Dedifferentiated amniotic fluid mesenchymal stem cell (primary cell): ENCODE measurements around the gene IQGAP1.
"Not testable (repeated sequence)": the region's sequence is repeated elsewhere in the genome, so short reads cannot be mapped to it uniquely, and the experiment has no call there.

Source experiments
- DNase-seq: peaks from one replicate; pipeline ENCODE4 v3.0.0-alpha.2; 2016; ENCODE audit errors: extremely low spot score

The IQGAP1 gene

DNA sequence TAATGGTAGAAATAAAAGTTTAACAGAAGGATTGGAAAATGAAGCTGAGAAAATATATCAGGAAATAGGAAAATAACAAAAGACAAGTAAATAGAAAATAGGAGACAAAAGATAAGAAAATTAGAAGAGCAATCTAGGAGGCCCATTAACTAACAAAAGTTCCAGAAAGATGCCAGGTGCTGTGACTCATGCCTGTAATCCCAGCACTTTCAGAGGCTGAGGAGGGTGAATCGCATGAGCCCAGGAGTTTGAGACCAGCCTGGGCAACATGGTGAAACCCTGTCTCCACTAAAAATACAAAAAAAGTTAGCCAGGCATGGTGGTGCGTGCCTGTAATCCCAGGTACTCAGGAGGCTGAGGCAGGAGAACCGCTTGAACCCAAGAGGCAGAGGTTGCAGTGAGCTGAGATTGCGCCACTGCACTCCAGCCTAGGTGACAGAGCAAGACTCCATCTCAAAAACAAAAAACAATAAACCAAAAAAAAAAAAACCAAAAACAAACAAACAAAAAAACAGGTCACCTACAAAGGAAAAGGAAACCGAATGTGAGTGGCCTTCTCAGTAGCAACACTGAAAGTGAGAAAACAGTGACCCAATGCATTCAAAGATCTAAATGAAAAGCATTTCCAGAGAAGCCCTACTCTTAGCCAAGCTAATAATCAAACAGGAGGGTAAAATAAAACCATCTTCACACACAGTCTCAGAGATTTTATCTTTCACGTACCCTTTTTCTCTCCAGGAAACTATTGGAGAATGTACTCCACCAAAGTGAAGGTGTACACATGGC lies 136.2 kb downstream of the IQGAP1 start:
- DNase-seq, result not testable (repeated sequence)

DNA sequence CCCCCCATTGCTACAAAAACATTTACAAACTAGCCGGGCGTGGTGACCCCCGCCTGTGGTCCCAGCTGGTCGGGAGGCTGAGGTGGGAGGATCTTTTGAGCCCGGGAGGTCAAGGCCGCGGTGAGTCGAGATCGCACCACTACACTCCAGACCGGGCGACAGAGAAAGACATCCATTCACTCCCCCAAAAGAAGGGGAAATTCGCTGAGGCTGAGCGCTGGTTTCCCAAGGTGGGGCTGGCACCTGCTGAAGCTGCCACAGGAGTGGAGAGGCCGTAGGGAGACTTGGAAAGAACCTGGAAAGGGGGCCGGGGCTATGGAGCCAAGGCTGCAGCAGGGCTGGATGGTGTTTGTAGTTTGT lies 140.9 kb downstream of the IQGAP1 start:
- no peak for DNase-seq

DNA sequence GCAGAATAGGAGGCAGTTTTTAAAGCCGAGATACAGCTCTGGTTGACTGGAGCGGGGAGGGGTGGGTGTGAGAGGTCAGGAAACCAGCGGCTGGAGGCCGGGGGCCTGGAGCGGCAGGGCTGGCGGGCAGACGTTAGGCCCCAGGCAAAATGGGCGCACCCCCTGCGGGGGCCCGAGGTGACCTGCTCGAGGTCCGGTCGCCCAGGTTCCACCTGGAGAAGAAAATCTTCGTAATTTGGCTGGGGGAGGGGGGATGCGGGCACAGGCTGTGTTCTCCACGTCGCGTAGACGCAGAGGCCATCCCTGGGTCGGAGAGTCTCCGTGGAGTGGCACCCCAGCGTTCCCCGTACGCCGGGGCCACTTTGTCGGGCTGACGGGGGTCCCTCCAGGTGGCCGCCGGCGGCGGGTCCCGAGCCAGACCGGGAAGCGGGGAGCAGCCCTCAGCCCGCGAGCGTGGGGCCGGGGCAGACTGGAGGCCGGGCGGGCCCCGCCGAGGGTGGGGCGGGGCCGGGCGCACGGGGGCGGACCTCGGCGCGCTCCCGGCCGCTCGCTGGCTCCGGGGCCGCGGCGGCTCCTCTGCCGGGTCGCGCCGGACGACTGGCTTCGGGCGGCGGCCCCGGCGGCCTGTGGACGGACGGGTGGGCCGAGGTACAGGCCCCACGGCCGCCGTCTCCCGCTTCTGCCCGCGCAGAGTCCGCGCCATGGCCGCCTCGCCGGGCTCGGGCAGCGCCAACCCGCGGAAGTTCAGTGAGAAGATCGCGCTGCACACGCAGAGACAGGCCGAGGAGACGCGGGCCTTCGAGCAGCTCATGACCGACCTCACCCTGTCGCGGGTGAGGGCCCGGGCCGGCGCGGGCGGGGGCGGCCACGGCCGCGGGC lies 141.6 kb downstream of the IQGAP1 start, which contains the start of gene CRTC3:
Gene CRTC3, plus strand, starts transcription at position 553 of the 879 bp plus-strand sequence. Its CDS starts 149 bp downstream, at position 702.
- peak; percentile 40 for DNase-seq

DNA sequence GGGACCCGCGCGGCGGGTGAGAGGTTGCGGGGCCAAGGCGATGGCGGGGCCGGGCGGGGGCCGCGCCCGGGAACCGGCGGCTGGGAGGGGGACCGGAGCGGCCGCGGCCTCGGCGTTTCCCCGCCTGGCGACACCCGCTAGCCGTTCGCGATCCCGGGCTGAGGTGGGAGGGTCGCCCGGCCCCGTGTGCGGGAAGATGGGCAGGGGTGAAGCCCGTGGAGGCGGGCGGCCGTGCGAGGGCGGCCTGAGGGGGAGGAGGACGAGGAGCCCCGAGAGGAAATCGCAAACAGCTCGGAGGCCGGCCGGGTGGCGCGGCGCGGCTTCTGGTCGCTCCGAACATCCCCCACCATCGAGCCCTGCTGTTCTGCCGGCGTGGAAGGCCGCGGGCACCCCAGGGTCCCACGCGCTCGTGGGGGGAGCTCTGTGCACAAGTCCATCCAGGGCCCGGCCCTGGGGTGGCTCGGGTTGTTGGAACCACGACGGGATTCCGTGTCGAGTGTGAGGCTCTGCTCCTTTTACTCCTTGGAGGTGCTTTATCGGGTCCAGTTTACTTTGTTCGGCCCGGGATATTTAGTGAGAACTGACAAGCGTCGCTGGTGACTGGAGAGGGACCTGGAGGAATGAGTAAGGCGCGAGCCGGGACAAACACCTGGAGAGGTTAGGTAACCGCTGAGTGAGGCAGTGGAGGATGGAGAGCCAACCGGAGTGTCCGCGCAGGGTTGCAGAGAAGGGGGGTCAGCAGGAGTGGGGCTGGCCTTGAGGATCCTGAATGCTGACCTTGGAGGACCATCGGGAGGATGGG lies 142.4 kb downstream of the IQGAP1 start:
- DNase-seq, result no peak

DNA sequence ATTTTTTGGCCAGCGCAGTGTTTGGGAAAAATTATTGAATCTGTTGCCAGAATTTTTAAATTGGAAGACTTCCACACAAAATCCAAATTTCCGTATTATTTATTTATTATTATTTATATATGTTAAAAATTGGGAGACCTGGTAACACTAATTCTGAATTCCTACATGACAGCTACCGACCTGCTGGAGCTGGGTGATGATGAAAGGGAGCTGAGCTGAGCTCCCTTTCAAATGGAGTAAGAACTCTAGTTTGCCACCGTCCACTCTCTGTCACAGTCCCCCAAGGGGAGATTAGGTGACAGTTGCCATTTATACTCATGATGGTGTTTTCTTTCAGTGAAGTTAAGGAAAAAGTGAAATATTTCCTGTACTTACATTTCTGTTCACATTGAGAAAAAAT lies 143.1 kb downstream of the IQGAP1 start:
- DNase-seq, result no peak

DNA sequence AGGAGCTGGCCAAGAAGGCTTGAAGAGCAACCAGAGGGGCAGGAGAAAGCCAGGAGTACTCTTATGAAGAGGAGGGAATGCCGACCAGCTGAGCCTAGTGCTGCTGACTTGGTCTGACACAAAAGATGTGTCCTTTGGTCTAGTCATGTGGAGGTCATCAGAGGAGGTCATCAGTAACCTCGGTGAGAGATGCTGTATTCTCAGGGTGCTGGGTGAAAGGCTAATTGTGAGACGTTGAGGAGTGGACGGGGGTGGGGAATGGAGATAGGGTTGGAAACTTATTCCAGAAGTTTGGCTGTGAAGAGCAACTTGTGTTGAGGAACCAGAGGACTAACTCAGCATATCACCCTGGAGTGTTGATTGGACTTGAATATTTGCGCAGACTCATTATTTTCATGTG lies 147.2 kb downstream of the IQGAP1 start:
- DNase-seq, result no peak

DNA sequence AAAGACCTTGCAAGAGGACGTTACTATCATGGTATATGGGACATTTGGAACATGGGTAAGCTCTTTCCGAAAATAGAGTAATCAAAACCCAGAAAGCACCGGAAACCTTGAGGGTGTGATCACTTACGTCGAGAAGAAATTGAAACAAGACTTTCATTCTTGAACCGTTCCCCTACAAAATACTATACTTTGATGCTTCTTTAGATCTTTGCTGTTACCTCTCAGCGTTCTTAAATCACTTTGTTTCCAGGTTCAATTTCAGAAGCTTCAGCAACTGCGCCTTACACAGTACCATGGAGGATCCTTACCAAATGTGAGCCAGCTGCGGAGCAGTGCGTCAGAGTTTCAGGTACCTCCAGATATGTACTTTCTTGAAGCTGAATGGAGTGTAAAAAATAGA lies 151.7 kb downstream of the IQGAP1 start:
- DNase-seq, result no peak

DNA sequence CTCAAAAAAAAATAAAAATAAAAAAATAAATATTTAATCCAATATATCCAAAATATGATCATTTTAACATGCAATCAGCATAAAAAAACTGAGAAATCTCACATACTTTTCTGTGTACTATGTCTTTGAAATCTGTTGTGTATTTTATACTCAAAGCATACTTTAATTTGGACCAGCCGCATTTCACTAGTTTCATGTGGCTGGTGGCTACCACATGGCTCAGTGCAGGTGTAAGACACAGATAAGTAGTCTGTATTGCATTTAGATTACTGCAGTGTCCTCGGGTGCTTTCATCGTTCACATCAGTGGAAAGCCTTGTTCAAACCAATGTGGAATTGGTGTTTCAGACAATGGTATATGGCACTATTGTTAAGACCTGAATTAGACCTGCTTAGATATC lies 152.7 kb downstream of the IQGAP1 start:
- DNase-seq, result no peak

DNA sequence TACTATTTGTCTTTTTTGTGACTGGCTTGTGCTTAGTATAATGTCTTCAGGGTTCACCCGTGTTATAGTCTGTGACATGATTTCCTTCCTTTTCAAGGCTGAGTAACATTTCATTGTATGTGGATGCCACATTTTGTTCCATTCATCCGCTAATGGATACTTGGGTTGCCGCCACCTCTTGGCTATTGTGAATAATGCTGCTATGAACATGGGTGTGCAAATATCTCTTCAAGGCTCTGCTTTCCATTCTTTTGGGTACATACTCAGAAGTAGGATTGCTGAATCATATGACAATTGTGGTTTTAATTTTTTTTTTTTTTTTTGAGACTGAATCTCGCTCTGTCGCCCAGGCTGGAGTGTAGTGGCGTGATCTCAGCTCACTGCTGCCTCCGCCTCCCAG lies 157.1 kb downstream of the IQGAP1 start:
- no peak for DNase-seq

DNA sequence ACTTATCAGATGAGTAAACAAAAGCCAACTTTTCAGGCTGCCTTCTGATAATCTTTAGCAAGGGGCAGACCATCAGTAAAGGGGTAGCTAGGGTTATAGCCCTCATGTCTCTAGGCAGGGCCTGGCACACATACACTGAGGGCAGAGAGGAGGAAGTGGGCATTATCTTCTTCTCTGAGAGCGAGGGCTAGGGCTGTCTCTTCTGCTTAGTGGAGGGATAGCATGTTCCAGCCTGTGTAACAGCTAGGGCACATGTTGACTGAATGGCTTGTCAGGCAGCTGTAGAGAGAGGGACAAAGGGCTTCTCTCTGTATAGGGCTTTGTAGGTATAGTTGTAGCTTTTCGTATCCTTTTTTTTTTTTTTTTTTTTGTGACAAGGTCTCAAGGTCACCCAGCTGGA lies 159.5 kb downstream of the IQGAP1 start:
- no peak for DNase-seq

DNA sequence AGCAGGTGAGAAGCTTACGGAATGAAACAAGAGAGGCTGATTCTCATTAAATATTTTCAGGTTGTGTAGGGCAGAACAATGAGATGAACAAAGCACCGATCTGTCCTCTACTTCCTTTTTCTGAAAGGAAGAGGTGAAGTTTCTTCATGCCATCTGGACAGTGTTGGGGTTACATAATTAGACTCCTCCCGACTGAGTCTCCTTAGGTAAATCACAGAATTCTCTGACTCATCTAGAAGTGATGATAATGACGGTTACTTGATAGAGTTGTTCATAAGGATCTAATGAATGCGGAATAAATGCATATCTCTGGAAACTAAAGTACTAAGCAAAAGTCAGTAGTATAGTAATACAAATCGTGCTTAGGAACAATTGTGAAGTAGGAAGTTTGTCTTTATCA lies 162.9 kb downstream of the IQGAP1 start:
- DNase-seq, result no peak
